ENCODE results near the gene WDR81.
"Not testable (repeated sequence)": the region's sequence is repeated elsewhere in the genome, so short reads cannot be mapped to it uniquely, and the experiment has no call there.

Gene WDR81

DNA sequence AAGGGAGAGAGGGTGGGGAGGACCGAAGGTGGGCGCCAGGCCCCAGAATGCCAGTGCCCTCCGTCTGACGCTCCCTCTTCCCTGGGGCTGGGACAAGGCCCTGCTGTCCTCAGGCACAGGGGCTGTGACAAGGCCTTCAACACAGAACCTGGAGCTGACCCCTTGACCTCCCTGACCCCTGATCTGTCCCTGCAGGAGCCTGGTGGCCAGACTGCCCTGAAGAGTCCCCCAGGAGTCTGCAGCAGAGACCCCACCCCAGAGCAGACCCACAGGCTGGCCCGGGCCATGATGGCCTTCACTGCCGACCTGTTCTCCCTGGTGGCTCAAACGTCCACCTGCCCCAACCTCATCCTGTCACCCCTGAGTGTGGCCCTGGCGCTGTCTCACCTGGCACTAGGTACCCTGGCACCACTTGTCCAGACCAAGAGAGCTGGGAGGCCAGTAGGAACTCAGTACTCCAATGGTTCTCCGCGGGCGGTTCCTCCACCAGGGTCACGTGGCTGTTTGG is 21.1 kb downstream of the WDR81 start:
- DNase-seq (ENCODE audit: low read depth, low spot score) = no peak
- no peak overlapping the region for H3K4me3 ChIP-seq (ENCODE audit: low read length)

DNA sequence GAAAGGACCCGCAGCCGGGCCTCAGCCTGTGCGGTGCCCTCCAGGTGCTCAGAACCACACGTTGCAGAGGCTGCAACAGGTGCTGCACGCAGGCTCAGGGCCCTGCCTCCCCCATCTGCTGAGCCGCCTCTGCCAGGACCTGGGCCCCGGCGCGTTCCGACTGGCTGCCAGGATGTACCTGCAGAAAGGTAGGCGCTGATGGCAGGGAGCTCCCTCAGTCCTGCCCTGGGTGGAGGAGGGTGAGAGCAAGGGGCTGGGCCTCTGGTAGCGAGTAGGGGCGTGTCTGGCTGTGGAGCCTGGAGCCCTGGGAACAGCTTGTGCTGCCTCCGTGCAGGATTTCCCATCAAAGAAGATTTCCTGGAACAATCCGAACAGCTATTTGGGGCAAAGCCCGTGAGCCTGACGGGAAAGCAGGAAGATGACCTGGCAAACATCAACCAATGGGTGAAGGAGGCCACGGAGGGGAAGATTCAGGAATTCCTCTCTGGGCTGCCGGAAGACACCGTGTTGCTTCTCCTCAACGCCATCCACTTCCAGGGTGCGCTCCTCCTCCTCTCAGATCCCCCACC is 22.6 kb downstream of the WDR81 start:
- DNase-seq (ENCODE audit: low read depth, low spot score) = no peak

DNA sequence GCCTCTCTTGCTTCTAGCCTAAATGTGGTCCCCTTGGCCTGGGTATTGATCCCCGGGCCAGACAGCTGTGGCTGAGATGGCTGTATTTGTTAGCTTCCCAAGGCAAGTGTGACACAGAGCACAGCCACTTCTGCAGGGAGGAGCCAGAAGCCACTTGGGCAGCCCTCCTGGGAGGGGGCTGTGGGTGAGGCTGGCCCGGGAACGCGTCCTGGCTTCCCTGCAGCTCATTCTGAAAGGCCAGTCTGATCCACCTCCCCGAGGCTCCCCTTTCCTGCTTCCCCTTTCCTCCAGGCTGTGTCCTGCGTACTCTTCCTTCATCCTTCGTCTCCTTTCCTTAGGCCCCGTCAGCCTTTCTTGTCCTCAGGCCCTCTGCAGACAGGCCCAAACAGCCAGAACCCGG is 26.1 kb downstream of the WDR81 start:
- no peak for DNase-seq (ENCODE audit: low read depth, low spot score)
- no peak overlapping the region for H3K4me3 ChIP-seq (ENCODE audit: low read length)

More for the DNA sequence above, 22.6 kb downstream of the WDR81 start:
- H3K4me3 ChIP-seq (ENCODE audit: low read length) = no peak overlapping the region

DNA sequence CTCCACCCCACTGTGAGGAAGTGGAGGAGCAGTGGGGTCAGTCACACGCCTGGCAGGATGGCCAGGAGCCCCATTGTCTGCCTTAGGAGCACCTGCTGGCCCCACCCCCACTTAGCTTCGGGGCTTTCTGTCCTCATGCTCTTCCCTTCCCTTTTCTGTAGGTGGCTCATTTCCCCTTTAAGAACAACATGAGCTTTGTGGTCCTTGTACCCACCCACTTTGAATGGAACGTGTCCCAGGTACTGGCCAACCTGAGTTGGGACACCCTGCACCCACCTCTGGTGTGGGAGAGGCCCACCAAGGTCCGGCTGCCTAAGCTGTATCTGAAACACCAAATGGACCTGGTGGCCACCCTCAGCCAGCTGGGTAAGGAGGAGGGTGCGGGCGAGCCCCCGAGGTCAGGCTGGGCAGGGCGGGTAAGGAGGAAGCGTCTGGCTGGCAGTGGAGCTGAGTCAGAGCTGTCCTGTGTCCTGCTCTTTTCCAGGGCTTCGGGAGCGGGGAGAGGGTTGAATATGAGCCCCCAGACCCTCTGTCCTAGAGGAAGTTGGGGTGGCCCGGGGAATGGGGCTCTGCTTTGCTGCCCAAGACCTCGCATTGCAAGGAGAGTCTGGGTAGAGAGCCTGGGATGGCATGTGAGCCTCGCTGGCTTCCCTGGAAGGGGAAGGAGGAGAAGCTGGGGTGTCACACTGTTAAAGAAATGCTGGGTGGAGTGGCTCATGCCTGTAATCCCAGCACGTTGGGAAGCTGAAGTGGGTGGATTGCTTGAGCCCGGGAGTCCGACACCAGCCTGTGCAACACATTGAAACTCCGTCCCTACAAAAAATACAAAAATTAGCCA is 28.1 kb downstream of the WDR81 start:
- no peak overlapping the region for H3K4me3 ChIP-seq (ENCODE audit: low read length)
- DNase-seq (ENCODE audit: low read depth, low spot score) = no peak

DNA sequence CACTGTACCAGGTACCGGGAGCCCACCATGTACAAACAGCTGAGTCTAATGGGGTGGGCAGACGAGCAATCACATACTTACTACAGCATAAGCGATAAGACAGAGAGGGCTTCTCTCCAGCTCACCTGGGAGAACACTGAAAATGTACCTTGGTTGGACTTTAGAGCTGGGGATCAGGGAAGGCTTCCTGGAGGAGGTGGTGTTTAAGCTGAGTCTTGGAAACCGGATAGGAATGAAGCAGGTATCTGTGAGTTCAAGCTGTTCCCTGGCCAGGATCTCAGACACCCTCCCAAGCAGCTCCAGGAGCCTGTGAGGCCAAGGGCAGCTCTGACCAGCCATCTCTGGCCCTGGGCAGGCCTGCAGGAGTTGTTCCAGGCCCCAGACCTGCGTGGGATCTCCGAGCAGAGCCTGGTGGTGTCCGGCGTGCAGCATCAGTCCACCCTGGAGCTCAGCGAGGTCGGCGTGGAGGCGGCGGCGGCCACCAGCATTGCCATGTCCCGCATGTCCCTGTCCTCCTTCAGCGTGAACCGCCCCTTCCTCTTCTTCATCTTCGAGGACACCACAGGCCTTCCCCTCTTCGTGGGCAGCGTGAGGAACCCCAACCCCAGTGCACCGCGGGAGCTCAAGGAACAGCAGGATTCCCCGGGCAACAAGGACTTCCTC is 29.4 kb downstream of the WDR81 start:
- no peak for DNase-seq (ENCODE audit: low read depth, low spot score)
- no peak overlapping the region for H3K4me3 ChIP-seq (ENCODE audit: low read length)

DNA sequence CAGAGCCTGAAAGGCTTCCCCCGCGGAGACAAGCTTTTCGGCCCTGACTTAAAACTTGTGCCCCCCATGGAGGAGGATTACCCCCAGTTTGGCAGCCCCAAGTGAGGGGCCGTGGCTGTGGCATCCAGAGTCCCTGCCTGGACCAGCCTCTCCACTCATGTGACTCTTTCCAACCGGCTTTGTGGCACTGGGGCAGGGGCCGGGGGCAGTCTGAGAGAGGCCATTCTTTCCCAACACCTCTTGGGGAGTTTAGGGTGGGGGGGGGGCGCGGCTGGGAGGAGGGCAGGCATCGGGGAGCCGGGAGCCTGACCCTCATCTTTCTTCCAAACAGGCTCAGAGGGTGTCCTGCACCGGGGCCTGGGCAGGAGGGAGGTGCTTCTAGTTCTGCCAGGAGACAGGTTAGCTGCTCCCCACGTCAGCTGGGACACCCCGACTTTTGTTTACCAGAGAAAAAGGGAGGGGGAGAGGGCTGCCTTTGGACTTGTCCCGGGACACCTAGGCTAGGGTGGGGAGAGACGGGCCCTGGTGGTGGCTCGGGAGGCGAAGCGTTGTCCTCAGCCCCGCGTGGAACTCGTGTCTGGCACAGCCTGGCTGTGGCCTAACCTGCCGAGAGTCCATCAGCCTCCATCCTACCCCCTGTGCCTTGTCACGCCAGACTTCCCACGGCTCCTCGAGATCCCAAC is 30.1 kb downstream of the WDR81 start:
- DNase-seq (ENCODE audit: low read depth, low spot score) = no peak
- H3K4me3 ChIP-seq (ENCODE audit: low read length) = no peak overlapping the region

DNA sequence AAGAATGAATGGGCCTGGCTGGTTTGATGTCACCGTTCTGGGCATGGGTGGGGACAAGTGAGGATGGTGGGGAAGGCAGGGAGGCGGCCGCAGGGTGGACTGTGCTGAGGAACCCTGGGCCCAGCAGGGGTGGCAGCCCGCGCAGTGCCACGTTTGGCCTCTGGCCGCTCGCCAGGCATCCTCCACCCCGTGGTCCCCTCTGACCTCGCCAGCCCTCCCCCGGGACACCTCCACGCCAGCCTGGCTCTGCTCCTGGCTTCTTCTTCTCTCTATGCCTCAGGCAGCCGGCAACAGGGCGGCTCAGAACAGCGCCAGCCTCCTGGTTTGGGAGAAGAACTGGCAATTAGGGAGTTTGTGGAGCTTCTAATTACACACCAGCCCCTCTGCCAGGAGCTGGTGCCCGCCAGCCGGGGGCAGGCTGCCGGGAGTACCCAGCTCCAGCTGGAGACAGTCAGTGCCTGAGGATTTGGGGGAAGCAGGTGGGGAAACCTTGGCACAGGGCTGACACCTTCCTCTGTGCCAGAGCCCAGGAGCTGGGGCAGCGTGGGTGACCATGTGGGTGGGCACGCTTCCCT is 30.8 kb downstream of the WDR81 start:
- no peak overlapping the region for H3K4me3 ChIP-seq (ENCODE audit: low read length)
- DNase-seq (ENCODE audit: low read depth, low spot score) = no peak

DNA sequence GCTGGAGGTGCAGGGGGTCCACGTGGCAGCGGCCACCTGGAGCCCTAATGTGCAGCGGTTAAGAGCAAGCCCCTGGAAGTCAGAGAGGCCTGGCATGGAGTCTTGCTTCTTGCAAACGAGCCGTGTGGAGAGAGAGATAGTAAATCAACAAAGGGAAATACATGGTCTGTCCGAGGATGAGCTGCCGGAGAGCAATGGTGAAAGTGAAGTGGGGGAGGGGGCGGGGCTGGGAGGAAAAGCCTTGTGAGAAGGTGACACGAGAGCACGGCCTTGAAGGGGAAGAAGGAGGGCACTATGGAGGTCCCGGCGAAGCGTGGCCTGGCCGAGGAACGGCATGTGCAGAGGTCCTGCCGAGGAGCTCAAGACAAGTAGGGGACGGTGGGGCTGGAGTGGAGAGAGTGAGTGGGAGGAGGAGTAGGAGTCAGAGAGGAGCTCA is 31.3 kb downstream of the WDR81 start:
- no peak overlapping the region for H3K4me3 ChIP-seq (ENCODE audit: low read length)
- no peak for DNase-seq (ENCODE audit: low read depth, low spot score)

DNA sequence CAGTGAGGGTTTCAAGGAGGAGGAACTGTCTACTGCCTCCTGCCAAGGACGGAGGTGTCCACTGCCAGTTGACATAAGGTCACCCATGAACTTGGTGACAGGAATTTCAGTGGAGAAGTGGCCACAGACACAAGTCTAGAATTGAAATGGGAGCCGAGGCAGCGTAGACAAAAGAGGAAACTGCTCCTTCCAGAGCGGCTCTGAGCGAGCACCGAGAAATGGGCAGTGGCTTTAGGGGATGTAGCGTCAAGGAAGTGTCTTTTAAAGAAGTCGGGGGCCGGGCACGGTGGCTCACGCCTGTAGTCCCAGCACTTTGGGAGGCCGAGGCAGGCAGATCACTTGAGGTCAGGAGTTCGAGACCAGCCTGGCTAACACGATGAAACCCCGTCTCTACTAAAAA is 34.3 kb downstream of the WDR81 start:
- DNase-seq (ENCODE audit: low read depth, low spot score) = no peak
- H3K4me3 ChIP-seq (ENCODE audit: low read length) = no peak overlapping the region

DNA sequence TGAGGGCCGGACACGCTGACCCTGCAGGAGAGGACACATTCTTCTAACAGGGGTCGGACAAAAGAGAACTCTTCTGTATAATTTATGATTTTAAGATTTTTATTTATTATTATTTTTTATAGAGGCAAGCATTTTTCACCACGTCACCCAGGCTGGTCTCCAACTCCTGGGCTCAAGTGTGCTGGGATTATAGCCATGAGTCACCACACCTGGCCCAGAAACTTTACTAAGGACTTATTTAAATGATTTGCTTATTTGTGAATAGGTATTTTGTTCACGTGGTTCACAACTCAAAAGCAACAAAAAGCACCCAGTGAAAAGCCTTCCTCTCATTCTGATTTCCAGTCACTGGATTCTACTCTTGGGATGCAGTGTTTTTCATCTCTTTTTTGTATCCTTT is 35.0 kb downstream of the WDR81 start:
- no peak overlapping the region for H3K4me3 ChIP-seq (ENCODE audit: low read length)
- DNase-seq (ENCODE audit: low read depth, low spot score) = no peak

DNA sequence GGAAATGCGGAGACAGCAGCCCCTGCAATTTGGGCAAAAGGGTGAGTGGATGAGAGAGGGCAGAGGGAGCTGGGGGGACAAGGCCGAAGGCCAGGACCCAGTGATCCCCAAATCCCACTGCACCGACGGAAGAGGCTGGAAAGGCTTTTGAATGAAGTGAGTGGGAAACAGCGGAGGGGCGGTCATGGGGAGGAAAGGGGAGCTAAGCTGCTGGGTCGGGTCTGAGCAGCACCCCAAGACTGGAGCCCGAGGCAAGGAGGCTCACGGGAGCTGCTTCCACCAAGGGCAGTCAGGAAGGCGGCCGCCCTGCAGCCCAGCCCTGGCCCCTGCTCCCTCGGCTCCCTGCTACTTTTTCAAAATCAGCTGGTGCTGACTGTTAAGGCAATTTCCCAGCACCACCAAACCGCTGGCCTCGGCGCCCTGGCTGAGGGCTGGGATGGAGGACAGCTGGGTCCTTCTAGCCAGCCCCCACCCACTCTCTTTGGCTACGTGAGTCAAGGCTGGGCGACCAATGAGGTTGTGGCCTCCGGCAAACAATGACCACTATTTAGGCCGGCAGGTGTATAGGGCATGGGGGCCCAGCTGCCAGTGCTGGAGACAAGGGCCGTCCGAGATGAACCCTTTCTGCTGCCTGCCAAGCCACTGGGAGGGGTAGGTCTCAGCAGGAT is 37.9 kb downstream of the WDR81 start:
- H3K4me3 ChIP-seq (ENCODE audit: low read length) = no peak overlapping the region
- DNase-seq (ENCODE audit: low read depth, low spot score) = no peak

DNA sequence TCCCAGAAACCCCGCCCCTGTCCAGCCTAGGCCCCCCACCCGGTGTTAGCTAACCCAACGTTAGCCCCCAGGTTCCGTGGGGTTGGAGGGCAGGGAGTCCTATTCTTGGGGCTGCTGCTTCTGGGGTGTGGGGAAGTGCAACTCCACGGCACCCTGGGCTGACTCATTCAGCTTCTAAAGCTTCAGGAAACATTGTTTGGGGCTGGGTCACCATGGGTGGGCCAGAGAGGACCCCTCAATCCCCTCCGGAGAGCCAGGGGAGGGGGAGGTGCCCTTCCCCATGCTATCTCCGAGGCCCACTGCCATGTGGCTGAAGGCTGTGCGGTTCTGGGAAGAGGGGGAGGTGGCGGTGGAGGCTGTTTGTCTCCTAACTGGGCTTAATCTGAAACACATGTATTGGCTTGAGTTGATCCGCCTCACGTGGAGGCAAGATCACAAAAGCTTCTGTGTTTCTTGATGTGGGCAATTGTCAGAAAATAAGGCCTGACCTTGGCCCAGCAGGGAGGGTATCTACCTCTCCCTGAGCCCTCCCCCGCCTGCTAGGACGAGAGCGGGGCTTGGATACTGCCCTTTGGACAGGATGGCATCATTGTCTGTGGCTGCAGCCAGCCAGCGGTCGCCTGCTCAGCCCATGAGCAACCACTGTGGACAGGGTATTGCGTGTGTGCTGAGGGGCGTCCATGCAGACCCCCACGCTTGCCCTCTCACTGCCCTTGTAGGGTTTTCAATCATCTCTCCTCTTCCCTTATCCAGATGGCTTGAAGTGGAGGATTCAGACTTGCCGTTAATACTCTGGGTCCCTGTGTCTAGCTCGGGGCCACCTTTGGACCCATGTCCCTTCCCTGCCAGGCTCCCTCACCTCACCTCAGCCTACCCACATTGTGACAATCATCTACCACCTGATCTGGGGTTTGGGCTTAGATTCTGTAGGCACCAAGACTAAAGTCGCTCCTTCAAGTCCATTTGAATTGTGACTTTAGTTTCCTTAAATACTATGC is 38.7 kb downstream of the WDR81 start:
- no peak overlapping the region for H3K4me3 ChIP-seq (ENCODE audit: low read length)
- no peak for DNase-seq (ENCODE audit: low read depth, low spot score)

DNA sequence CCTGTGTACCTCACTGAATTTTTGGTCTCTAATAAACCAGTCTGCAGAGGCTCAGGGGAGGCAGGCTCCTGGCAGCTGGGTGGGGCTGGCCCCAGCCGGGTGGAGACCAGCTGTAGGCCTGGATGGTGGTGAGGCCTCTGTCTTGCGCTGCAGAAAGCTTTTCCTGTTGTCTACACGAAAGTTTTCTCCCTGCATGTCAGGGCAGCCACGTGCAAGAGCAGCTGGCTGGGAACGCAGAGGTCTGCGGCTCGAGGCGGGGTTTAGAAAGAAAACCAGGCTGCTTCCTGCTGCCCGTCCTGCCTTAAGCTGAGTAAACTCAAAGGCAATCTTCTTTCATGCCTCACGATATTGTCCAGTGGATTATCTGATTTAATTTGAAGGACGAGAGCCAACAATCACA is 39.8 kb downstream of the WDR81 start:
- DNase-seq (ENCODE audit: low read depth, low spot score) = peak; percentile 80
- no peak overlapping the region for H3K4me3 ChIP-seq (ENCODE audit: low read length)

DNA sequence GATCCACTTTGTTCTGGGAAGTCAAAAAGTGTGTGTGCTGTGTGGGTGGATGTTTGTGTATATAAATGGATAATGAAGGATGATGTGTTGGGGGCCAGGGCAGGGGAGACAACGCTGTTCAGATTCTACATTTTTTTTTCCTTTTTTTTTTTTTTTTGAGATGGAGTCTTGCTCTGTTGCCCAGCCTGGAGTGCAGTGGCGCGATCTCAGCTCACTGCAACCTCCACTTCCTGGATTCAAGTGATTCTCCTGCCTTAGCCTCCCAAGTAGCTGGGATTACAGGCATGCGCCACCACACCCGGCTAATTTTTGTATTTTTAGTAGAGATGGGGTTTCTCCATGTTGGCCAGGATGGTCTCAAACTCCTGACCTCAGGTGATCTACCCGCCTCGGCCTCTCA is 40.2 kb downstream of the WDR81 start:
- not testable (repeated sequence) for H3K4me3 ChIP-seq (ENCODE audit: low read length); DNase-seq (ENCODE audit: low read depth, low spot score)

DNA sequence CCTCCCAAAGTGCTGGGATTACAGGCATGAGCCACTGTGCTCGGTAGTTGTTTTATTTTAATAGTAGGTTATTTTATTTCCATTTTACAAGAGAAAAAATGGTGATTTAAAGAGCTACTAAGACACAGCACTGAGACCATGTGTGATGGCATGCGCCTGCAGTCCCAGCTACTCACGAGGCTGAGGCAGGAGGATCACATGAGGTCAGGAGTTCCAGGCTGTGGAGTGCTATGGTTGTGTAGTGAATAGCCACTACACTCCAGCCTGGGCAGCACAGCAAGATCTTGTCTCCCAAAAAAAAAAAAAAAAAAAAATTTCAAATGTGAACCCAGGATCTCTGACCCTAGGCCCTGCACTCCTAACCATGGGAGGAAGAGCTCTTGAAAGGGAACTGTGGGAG is 41.1 kb downstream of the WDR81 start:
- H3K4me3 ChIP-seq (ENCODE audit: low read length) = no peak overlapping the region
- no peak for DNase-seq (ENCODE audit: low read depth, low spot score)

DNA sequence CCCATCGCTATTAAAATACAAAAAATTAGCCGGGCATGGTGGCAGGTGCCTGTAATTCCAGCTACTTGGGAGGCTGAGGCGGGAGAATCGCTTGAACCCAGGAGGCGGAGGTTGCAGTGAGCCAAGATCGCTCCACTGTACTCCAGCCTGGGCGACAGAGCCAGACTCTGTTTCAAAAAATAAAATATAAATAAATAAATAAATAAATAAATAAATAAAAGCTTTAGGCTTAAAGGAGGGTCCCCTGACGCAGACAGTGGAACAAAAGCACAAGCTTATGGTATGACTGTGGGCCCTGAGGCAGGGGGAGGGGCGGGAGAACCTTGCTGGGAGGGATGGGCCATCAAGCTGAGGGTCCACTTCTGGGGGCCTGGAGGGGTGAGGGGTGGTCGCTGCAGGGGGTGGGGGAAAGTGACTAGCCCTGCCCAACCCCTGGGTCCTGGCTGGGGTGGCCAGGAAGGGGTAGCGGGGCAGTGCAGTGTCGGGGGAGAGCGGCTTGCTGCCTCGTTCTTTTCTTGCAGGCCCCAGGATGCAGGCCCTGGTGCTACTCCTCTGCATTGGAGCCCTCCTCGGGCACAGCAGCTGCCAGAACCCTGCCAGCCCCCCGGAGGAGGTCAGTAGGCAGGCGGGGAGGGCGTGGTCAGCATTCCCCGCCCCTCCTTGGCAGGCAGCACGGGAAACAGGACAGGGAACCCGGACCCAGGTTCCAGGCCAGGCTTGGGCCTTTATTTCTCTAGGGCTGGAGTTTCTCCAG is 42.1 kb downstream of the WDR81 start:
- no peak for DNase-seq (ENCODE audit: low read depth, low spot score)

DNA sequence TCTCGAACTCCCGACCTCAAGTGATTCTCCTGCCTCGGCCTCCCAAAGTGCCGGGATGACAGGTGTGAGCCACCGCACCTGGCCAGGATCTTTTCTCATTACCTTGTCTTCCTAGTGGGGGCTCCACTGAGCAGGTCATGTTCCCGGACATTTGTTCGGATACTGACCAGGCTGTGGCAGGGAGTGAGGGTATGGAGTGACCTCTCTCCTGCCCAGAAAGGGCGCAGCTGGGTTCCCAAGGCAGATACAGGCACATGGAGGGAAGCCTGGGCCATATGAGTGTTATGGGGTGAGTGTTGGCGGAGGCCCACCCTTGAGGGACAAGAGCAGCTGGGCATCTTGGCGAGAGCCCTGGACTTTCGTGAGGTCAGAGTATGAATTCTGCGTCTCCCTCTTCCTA is 42.9 kb downstream of the WDR81 start:
- no peak overlapping the region for H3K4me3 ChIP-seq (ENCODE audit: low read length)
- DNase-seq (ENCODE audit: low read depth, low spot score) = no peak

More for the DNA sequence above, 42.1 kb downstream of the WDR81 start:
- no peak overlapping the region for H3K4me3 ChIP-seq (ENCODE audit: low read length)

All from Jurkat, Clone E6-1 (cell line).